Stimulated activated CD8-positive, alpha-beta memory T cell treated with anti-CD3 and anti-CD28 coated beads, Interleukin-7, amount 100 ng/mL, for 4 hours (primary cell): ENCODE data around the gene GJC3.
"Not testable (repeated sequence)": the region's sequence is repeated elsewhere in the genome, so short reads cannot be mapped to it uniquely, and the experiment has no call there.

Experiments
- DNase-seq, 2 donors: peaks; one replicate each; pipeline ENCODE4 v3.0.0-alpha.2; 2020; ENCODE audit warnings: low read depth in 2 of 2

The GJC3 gene

GRCh38 chr7:99928994-99929729 is at the start of gene GJC3:
Gene GJC3 (minus strand): TSS chr7:99929620. CDS start chr7:99929620, 0 bp downstream.
- no peak for DNase-seq

GRCh38 chr7:99976626-99977025 is 47.2 kb upstream of the GJC3 start:
- DNase-seq: no peak

GRCh38 chr7:99975782-99976521 is 46.5 kb upstream of the GJC3 start, which contains the start of gene AZGP1:
Gene AZGP1 (minus strand): TSS chr7:99976031. CDS start chr7:99976020, 11 bp downstream.
- DNase-seq: no peak

- DNase-seq: no peak
Observed at GRCh38 chr7:99974681-99975080, 45.3 kb upstream of the GJC3 start.

- not testable (repeated sequence) for DNase-seq
Observed at GRCh38 chr7:99973817-99974216, 44.4 kb upstream of the GJC3 start.

DNA sequence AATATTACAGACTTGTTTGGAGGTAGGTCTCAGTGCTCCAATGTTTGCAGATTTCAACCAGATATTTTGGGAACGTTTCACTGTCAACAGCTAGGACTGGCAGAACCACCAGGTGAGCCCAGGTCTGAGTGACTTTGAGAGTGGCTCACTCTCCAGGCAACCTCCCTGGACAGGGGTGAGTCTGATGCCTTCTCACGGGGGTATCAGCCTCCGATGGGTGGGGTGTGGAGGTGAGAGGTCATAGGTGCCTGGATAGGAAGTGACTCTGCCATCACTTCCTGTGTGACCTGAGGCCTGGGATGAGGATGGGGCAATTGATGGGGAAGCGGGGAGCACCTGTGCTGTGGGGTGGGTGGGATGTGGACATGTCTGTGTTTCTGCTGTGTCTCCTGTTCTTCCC is 41.8 kb upstream of the GJC3 start:
- DNase-seq: no peak

DNA sequence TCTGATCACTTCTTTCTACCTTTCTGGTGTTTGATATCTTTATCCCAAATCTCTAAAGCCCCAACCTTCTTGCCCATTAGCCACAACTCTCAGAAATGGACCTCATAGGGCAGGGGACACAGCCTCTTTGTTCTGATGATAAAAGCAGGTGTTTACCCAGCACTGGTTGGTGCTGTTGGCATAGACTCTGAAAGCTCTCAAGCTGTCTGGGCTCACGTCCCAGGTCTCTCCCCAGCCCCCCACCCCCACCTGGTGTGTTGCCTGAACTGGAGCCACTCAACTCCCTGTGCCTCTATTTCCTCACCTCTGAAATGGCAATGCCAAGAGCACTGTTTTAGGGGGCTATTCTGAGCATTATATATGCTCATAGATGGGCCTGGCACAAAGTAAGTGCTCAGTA is 40.4 kb upstream of the GJC3 start:
- not testable (repeated sequence) for DNase-seq

GRCh38 chr7:99969298-99969697 is 39.9 kb upstream of the GJC3 start:
- no peak for DNase-seq

DNA sequence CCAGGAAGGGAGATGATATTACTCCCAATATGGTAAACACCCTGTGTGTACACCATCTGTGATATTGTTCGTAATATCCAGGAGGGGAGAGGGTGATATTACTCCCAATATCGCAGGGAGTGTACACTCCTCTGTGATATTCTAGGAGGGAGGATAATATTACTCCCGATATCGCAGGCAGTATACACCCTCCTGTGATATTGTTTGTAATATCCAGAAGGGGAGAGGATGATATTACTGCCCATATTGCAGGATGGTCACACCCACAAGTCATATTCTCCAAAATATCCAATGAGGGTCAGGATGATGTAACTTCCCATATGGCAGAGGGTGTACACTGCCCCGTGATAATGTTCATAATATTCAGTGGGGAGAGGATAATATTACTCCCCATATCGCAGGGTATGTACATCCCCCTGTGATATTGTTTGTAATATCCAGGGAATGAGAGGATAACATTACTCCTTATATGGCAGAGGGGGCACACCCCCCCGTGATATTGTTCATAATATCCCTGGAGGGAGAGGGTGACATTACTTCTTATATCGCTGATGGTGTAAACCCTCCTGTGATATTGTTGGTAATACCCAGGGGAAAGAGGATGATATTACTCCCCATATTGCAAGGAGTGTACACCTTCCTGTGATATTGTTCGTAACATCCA is 29.3 kb upstream of the GJC3 start:
- DNase-seq: no peak

DNA sequence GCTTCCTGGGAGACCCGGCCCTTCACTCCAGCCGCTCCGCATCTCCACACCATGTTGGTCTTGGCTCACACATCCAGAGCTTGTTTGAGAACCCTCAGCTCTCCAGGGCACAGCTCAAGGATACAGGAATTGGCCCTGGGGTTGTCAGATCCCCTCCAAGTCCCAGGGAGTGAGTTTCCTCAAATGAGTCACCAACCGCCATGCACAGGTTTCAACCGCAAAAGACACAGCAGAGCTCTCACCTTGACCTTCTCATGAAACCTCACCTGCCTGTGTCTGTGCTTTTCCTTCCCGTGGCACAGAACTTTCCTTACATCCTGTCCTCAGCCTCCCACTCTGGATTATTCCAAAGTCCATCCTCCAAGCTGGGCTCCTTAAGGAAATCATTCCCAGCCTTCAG is 25.8 kb upstream of the GJC3 start:
- DNase-seq: no peak

GRCh38 chr7:99954643-99955042 is 25.2 kb upstream of the GJC3 start:
- DNase-seq: not testable (repeated sequence)

GRCh38 chr7:99953649-99954048 is 24.2 kb upstream of the GJC3 start:
- DNase-seq: no peak

DNA sequence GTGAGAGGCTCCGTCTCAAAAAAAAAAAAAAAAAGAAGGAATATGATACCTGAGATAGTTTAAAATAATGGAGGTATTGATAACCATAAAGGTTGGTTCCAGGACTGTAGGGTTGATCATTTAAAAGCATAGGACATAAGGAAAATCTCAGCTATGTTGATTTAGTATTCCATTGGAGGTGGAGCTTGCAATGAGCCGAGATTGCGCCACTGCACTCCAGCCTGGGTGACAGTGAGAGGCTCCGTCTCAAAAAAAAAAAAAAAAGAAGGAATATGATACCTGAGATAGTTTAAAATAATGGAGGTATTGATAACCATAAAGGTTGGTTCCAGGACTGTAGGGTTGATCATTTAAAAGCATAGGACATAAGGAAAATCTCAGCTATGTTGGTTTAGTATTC is 23.2 kb upstream of the GJC3 start:
- DNase-seq: not testable (repeated sequence)

GRCh38 chr7:99950819-99951218 is 21.4 kb upstream of the GJC3 start:
- DNase-seq: not testable (repeated sequence)

DNA sequence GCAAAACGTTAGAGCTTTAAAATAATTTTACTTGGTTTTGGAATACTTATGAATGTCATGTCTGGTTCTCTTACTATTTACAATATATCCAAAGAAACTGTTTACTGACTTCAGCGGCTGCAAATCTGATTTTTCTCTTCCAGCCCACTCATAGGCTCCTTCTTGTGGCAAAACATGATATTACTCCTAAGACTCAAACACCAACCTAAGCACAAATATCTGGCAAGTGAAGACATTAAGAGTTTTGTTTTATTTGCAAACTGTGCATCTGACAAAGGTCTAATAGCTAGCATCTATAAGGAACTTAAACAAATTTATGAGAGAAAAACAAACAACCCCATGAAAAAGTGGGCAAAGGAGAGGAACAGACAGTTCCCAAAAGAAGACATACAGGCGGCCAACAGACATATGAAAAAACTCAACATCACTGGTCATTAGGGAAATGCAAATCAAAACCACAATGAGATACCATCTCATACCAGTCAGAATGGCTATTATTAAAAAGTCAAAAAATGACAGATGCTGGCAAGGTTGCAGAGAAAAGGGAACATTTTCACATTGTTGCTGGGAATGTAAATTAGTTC is 20.3 kb upstream of the GJC3 start:
- no peak for DNase-seq

DNA sequence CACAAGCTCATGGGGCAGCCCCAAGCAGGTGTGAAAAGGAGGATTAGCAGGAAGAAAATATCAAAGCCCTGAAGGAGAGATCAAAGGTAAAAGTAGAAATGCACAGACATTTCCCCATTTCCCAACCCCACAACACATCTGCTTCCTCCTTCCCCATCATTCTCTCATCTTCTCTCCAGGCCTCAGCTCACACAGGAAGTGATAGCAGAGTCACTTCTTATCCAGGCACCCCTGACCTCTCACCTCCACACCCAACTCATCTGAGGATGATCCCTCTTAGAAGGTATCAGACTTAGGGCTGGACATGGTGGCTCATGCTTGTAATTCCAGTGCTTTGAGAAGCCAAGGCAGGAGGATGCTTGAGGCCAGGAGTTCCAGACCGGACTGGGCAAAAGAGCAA is 18.2 kb upstream of the GJC3 start:
- DNase-seq: no peak

GRCh38 chr7:99944497-99945070 is 15.2 kb upstream of the GJC3 start:
- DNase-seq: no peak

- DNase-seq: no peak
Observed at GRCh38 chr7:99943641-99944496, 14.4 kb upstream of the GJC3 start.

GRCh38 chr7:99938296-99938695 is 8.9 kb upstream of the GJC3 start:
- DNase-seq: no peak

GRCh38 chr7:99935009-99935408 is 5.6 kb upstream of the GJC3 start:
- DNase-seq: not testable (repeated sequence)

DNA sequence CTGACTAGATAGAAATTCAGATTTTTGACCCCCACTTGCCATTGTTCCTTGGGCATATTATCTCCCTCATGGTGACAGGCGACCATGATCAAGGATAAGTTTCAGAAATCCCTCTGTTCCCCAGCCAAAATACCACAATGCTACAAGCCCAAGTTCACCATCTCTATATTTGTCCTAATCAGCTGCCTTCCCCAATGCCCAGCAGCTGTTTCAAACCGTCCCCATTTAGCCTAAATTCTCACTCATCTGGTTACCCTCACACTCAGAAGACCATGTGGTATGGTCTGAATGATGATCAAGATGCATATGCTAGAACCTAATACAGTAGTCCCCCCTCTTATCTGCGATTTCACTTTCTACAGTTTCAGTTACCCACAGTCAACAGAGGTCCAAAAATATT is 956 bp upstream of the GJC3 start:
- DNase-seq: no peak
